Hepatocyte (in vitro differentiated cells): ENCODE data around the gene STRA6. TPM values are rescaled to one million over a fixed set of nuclear protein-coding genes. Genes with fewer than 3 reads are reported as not detected.

Experiments
- DNase-seq: peaks from one replicate; pipeline ENCODE4 v3.0.0-alpha.2; 2016; ENCODE audit warnings: low spot score
- H2AFZ ChIP-seq: fragments of 200-600 bp; sonication (generic); 2 replicates; pipeline ENCODE4 v1.6.0; 2016; ENCODE audit warnings: antibody characterized with exemption, mild to moderate bottlenecking
- H3K27ac ChIP-seq: fragments of 200-600 bp; sonication (generic); 2 replicates; pipeline ENCODE4 v1.5.1; 2016; ENCODE audit warnings: mild to moderate bottlenecking
- H3K27me3 ChIP-seq: fragments of 200-600 bp; sonication (generic); 2 replicates; pipeline ENCODE4 v1.6.1; 2016
- H3K36me3 ChIP-seq: fragments of 200-600 bp; sonication (generic); replicated peaks from 2 replicates; pipeline ENCODE4 v1.5.1; 2016; ENCODE audit warnings: low read depth; ENCODE audit not compliant: insufficient read depth
- H3K4me1 ChIP-seq: fragments of 200-600 bp; sonication (generic); 2 replicates; pipeline ENCODE4 v1.5.1; 2016; ENCODE audit warnings: mild to moderate bottlenecking, moderate library complexity; ENCODE audit not compliant: insufficient read depth
- H3K4me2 ChIP-seq: fragments of 200-600 bp; sonication (generic); 2 replicates; pipeline ENCODE4 v1.6.0; 2016
- H3K4me3 ChIP-seq: fragments of 200-600 bp; sonication (generic); 2 replicates; pipeline ENCODE4 v1.5.1; 2016; ENCODE audit warnings: mild to moderate bottlenecking
- H3K79me2 ChIP-seq: fragments of 200-600 bp; sonication (generic); 2 replicates; pipeline ENCODE4 v1.6.0; 2017; ENCODE audit warnings: mild to moderate bottlenecking
- H3K9me2 ChIP-seq: fragments of 200-600 bp; sonication (generic); replicated peaks from 2 replicates; pipeline ENCODE4 v1.6.0; 2017; ENCODE audit warnings: mild to moderate bottlenecking; ENCODE audit not compliant: insufficient read depth
- H3K9me3 ChIP-seq: fragments of 200-600 bp; sonication (generic); 2 replicates; pipeline ENCODE4 v1.5.1; 2016; ENCODE audit warnings: low read depth, mild to moderate bottlenecking
- H4K20me1 ChIP-seq: fragments of 200-600 bp; sonication (generic); 2 replicates; pipeline ENCODE4 v1.6.0; 2016; ENCODE audit warnings: mild to moderate bottlenecking; ENCODE audit not compliant: insufficient read depth, poor library complexity, severe bottlenecking
- CTCF ChIP-seq: fragments of 200-600 bp; sonication (generic); IDR thresholded peaks from 2 replicates; pipeline ENCODE4 v1.5.1; 2016; ENCODE audit warnings: antibody characterized with exemption, mild to moderate bottlenecking; ENCODE audit not compliant: poor library complexity
- EZH2 ChIP-seq: fragments of 200-600 bp; sonication (generic); IDR thresholded peaks from 2 replicates; pipeline ENCODE4 v1.6.1; 2016; ENCODE audit warnings: antibody characterized with exemption, mild to moderate bottlenecking, borderline replicate concordance
- EZH2phosphoT487 ChIP-seq: fragments of 200-600 bp; sonication (generic); IDR thresholded peaks from one replicate; pipeline ENCODE4 v1.6.1; 2018; ENCODE audit warnings: antibody characterized with exemption, mild to moderate bottlenecking, low read depth, moderate library complexity; ENCODE audit not compliant: unreplicated experiment, severe bottlenecking
- WGBS: methylation state at CpG from one replicate; pipeline ENCODE4 v1.1.6; 2016; ENCODE audit warnings: low lambda C conversion rate; ENCODE audit errors: missing lambda C conversion rate; 5-methylcytosine and 5-hydroxymethylcytosine counted together
- polyA plus RNA-seq: library from polyadenylated mRNA; unstranded; fragments of >200 nt; fragmentation: Nextera tagmentation; extraction: Ambion mirVana; gene quantifications from 2 replicates; pipeline ENCODE4 v1.2.1, GENCODE V29; 2016
- total RNA-seq: library from RNA; depleted of rRNA; stranded (reverse); fragments of >200 nt; gene quantifications from 2 replicates; pipeline ENCODE4 v1.2.3, GENCODE V29; 2014

Gene STRA6
- total and polyA plus RNA-seq, 2 experiments from 2014 or later: 31.5 to 37.1 TPM

DNA sequence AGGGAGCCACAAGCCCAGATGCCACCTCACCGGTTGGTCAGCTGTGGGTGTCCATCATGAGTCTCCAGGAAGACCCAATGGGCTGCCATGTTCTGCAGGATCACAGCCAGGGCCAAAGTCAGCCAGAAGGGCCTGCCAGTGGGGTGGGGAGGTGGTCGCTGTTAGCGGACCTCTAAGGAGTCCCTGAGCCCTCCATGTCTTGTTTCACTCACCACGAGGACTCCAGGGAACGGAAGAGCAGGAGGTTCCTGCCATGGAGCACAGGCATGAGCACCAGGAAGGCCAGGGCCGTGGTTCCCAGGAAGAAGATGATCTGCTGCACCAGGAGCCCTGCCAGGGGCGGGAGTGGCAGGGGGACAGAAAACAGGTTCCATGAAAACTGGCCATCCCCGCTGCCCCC, 20.5 kb downstream of the STRA6 start:
- no peaks in the 10 kb centered on the region for H4K20me1 ChIP-seq
- H3K36me3 ChIP-seq: no peaks in the 10 kb centered on the region
- DNase-seq: no peak
- no peak overlapping the region for H3K4me2 ChIP-seq
- no peaks in the 10 kb centered on the region for H3K9me2 ChIP-seq
- no peaks in the 10 kb centered on the region for H3K27me3 ChIP-seq
- H3K4me3 ChIP-seq: no peak overlapping the region
- WGBS: 96% methylated on average over 8 of the region's 8 CpGs
- no peaks in the 10 kb centered on the region for H3K79me2 ChIP-seq
- H3K9me3 ChIP-seq: no peaks in the 10 kb centered on the region
- H3K27ac ChIP-seq: no peak overlapping the region
- TF ChIP-seq CTCF (no peak), EZH2 (no peak), EZH2phosphoT487 (no peak)
- no peak overlapping the region for H2AFZ ChIP-seq
- H3K4me1 ChIP-seq: peaks cover 5% of the 10 kb centered on the region

GRCh38 chr15:74180881-74181602, 21.5 kb downstream of the STRA6 start:
- Histone ChIP-seq H3K9me3 (no peaks in the 10 kb centered on the region), H2AFZ (no peak overlapping the region), H3K27ac (no peak overlapping the region), H3K4me1 (peaks cover 8% of the 10 kb centered on the region), H4K20me1 (no peaks in the 10 kb centered on the region), H3K79me2 (no peaks in the 10 kb centered on the region), H3K9me2 (no peaks in the 10 kb centered on the region), H3K4me2 (no peak overlapping the region), H3K4me3 (no peak overlapping the region), H3K36me3 (no peaks in the 10 kb centered on the region), H3K27me3 (no peaks in the 10 kb centered on the region)
- DNase-seq: no peak
- no peak for TF ChIP-seq EZH2
- TF ChIP-seq CTCF: no peak
- TF ChIP-seq EZH2phosphoT487: no peak
- WGBS: 93% methylated on average over 21 of the region's 21 CpGs

DNA sequence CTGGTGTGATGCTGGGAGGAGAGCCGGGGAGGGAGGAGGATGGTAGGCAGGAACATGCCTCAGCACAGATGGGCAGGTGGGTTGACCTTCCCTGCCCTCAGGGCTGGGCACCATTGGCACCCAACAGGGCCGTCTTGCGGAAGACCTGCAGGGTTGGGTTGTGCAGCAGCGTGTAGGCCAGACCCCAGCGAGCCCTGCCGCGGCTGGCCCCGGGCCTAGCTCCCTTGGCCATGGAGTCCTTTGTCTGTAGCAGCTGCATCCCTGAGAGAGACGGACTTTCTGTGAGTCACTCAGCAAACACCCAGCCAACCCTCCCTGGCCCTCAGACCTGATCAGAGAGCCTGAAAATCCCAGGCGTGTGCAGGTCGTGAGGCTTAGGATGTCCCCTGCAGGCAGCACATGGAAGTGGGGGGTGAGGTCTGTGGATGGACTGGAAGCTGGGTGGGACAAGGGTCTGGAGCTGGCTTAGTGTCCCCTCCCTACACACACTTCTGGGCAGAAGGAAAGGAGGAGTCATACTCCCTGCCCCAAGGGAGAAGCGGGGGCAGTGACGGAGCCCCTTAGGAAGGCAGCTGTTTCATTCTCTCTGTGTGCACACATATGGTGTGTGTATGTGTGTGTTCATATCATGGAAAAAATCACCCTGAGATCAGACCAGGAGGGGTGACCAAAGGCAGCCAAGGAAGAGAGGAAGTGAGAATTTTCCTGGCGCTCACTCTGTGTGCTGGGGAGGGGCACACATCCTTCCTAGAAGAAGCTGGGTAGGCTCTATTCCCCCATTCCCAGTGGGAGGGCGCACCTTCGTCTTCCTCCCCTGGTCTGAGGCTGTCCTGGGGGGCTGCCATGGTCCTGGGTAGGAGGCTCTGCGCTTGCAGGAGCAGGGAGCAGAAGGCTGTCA, 22.4 kb downstream of the STRA6 start:
- no peak overlapping the region for H3K4me3 ChIP-seq
- no peaks in the 10 kb centered on the region for H3K27me3 ChIP-seq
- no peak for DNase-seq
- H3K79me2 ChIP-seq: no peaks in the 10 kb centered on the region
- 93% methylated on average over 17 of the region's 17 CpGs for WGBS
- no peaks in the 10 kb centered on the region for H4K20me1 ChIP-seq
- H3K4me2 ChIP-seq: no peak overlapping the region
- no peaks in the 10 kb centered on the region for H3K9me3 ChIP-seq
- H3K9me2 ChIP-seq: no peaks in the 10 kb centered on the region
- no peak overlapping the region for H2AFZ ChIP-seq
- peaks cover 10% of the 10 kb centered on the region for H3K4me1 ChIP-seq
- peak overlapping the region; percentile 4 for H3K27ac ChIP-seq
- TF ChIP-seq EZH2phosphoT487 (no peak), EZH2 (no peak), CTCF (no peak)
- H3K36me3 ChIP-seq: no peaks in the 10 kb centered on the region
